Measurements from ENCODE around the gene MYO3B.

DNA sequence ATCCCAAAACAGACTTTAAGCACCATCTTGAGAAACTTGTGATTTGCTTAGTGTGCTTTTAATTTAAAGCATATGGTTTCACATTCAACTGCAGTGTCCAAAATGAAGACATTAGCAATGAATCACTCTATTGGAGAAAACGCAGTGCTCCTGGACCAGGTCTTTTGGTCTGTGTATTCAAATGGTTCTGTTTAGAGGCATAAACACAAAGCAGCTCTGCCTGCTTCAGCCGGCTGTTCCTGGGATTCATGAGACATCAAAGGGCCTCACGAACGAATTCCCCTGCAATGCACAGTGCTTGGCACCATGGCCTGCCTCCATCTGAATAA lies 420.1 kb downstream of the MYO3B start:
- TF ChIP-seq, protein P1, sequence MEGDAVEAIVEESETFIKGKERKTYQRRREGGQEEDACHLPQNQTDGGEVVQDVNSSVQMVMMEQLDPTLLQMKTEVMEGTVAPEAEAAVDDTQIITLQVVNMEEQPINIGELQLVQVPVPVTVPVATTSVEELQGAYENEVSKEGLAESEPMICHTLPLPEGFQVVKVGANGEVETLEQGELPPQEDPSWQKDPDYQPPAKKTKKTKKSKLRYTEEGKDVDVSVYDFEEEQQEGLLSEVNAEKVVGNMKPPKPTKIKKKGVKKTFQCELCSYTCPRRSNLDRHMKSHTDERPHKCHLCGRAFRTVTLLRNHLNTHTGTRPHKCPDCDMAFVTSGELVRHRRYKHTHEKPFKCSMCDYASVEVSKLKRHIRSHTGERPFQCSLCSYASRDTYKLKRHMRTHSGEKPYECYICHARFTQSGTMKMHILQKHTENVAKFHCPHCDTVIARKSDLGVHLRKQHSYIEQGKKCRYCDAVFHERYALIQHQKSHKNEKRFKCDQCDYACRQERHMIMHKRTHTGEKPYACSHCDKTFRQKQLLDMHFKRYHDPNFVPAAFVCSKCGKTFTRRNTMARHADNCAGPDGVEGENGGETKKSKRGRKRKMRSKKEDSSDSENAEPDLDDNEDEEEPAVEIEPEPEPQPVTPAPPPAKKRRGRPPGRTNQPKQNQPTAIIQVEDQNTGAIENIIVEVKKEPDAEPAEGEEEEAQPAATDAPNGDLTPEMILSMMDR (IDR thresholded peaks at IDR 0.05) = no peak
- TF ChIP-seq EZH2phosphoT487 (IDR thresholded peaks at IDR 0.05) = no peak
